IMR-90 (cell line): ENCODE results near the gene MDM4. TPM values are rescaled to one million over a fixed set of nuclear protein-coding genes. Genes with fewer than 3 reads are reported as not detected.

Experiments
- ATAC-seq: fragments of 200-7000 bp; cut with Tn5 transposase; 2 replicates; pipeline ENCODE4 v1.9.1; 2020; ENCODE audit warnings: low read depth, mild to moderate bottlenecking, moderate library complexity
- BruUV-seq: library from RNA; stranded (reverse); fragments of 400-500 nt; replicated peaks from 2 replicates; lab custom pipeline; 2021; lab: Mats Ljungman, UMichigan
- CTCF ChIA-PET: fragments of 300-600 bp; formaldehyde crosslinking; extraction: SDS; loops from one replicate; lab custom pipeline; 2021; ENCODE audit warnings: antibody characterized with exemption; lab: Yijun Ruan, JAX
- POLR2A ChIA-PET: fragments of 300-600 bp; sonication (Branson Sonifier 250); formaldehyde crosslinking; loops from one replicate; lab custom pipeline; 2022; ENCODE audit warnings: antibody characterized with exemption; ENCODE audit not compliant: unreplicated experiment; lab: Charles Lee
- DNase-seq: peaks from one replicate; pipeline ENCODE4 v3.0.0; 2013
- H2AFZ ChIP-seq: replicated peaks from 2 replicates; pipeline ENCODE3; 2013; ENCODE audit warnings: low read length, mild to moderate bottlenecking; ENCODE audit not compliant: poor library complexity
- H2AK5ac ChIP-seq: 2 replicates; pipeline ENCODE4 v1.6.1; 2013; ENCODE audit warnings: low read depth, low read length, inconsistent platforms
- H2AK9ac ChIP-seq: replicated peaks from 2 replicates; pipeline ENCODE3; 2013; ENCODE audit warnings: mild to moderate bottlenecking, low read depth, low read length, moderate library complexity; ENCODE audit not compliant: poor library complexity
- H2BK120ac ChIP-seq: 2 replicates; pipeline ENCODE4 v1.6.1; 2013; ENCODE audit warnings: low read depth, low read length, inconsistent platforms
- H2BK15ac ChIP-seq: 3 replicates; pipeline ENCODE4 v1.6.1; 2013; ENCODE audit warnings: low read depth, low read length, inconsistent platforms
- H2BK20ac ChIP-seq: 2 replicates; pipeline ENCODE4 v1.6.1; 2013; ENCODE audit warnings: low read depth, mild to moderate bottlenecking, inconsistent platforms, low read length, moderate library complexity
- H2BK5ac ChIP-seq: 2 replicates; pipeline ENCODE4 v1.6.1; 2013; ENCODE audit warnings: mild to moderate bottlenecking, low read depth, low read length, inconsistent platforms; ENCODE audit not compliant: poor library complexity, severe bottlenecking
- H3K14ac ChIP-seq: replicated peaks from 2 replicates; pipeline ENCODE4 v1.6.1; 2013; ENCODE audit warnings: low read depth, low read length, inconsistent platforms
- H3K18ac ChIP-seq: 2 replicates; pipeline ENCODE4 v1.6.1; 2013; ENCODE audit warnings: low read depth, low read length, control low read depth
- H3K23ac ChIP-seq: 2 replicates; pipeline ENCODE4 v1.6.1; 2013; ENCODE audit warnings: low read depth, low read length, inconsistent platforms
- H3K27ac ChIP-seq: 2 replicates; pipeline ENCODE4 v1.5.1; 2013; ENCODE audit warnings: mild to moderate bottlenecking, control low read depth, low read length; ENCODE audit not compliant: insufficient read depth
- H3K27me3 ChIP-seq: 2 replicates; pipeline ENCODE4 v1.6.1; 2013; ENCODE audit warnings: low read length; ENCODE audit not compliant: control insufficient read depth, insufficient read depth
- H3K36me3 ChIP-seq: 2 replicates; pipeline ENCODE4 v1.6.1; 2013; ENCODE audit warnings: low read length, mixed read lengths; ENCODE audit not compliant: control insufficient read depth, insufficient read depth
- H3K4ac ChIP-seq: 2 replicates; pipeline ENCODE4 v1.6.1; 2013; ENCODE audit warnings: low read depth, low read length, inconsistent platforms
- H3K4me1 ChIP-seq: 2 replicates; pipeline ENCODE4 v1.6.1; 2013; ENCODE audit warnings: low read length, mixed read lengths; ENCODE audit not compliant: control insufficient read depth, insufficient read depth
- H3K4me2 ChIP-seq: 2 replicates; pipeline ENCODE4 v1.6.1; 2013; ENCODE audit warnings: low read depth, mild to moderate bottlenecking, control low read depth, low read length, moderate library complexity
- H3K4me3 ChIP-seq: 2 replicates; pipeline ENCODE4 v1.5.1; 2013; ENCODE audit warnings: low read depth, mild to moderate bottlenecking, control low read depth, low read length, moderate library complexity; ENCODE audit not compliant: insufficient read depth
- H3K56ac ChIP-seq: 2 replicates; pipeline ENCODE4 v1.6.1; 2013; ENCODE audit warnings: low read length, inconsistent platforms; ENCODE audit not compliant: insufficient read depth; ENCODE audit errors: extremely low read depth
- H3K79me1 ChIP-seq, 2 experiments: 2 replicates each; pipeline ENCODE4 v1.6.1; 2013; ENCODE audit warnings: low read length in 2 of 2, inconsistent platforms in 1 of 2, low read depth in 1 of 2
- H3K9ac ChIP-seq: 2 replicates; pipeline ENCODE4 v1.6.1; 2013; ENCODE audit warnings: low read depth, low read length, control low read depth
- H3K9me1 ChIP-seq: 2 replicates; pipeline ENCODE4 v1.6.1; 2013; ENCODE audit warnings: low read length, inconsistent platforms; ENCODE audit not compliant: insufficient read depth
- H3K9me3 ChIP-seq: 2 replicates; pipeline ENCODE4 v1.6.1; 2013; ENCODE audit warnings: low read length; ENCODE audit not compliant: control insufficient read depth, insufficient read depth
- H4K20me1 ChIP-seq: 2 replicates; pipeline ENCODE4 v1.6.1; 2013; ENCODE audit warnings: low read length, inconsistent platforms; ENCODE audit not compliant: insufficient read depth
- H4K5ac ChIP-seq: 2 replicates; pipeline ENCODE4 v1.6.1; 2013; ENCODE audit warnings: mild to moderate bottlenecking, low read depth, low read length, control low read depth
- H4K8ac ChIP-seq, 2 experiments: 2 replicates each; pipeline ENCODE4 v1.6.1; 2013; ENCODE audit warnings: low read depth in 2 of 2, low read length in 2 of 2, control low read depth in 1 of 2, inconsistent platforms in 1 of 2
- H4K91ac ChIP-seq: 2 replicates; pipeline ENCODE4 v1.6.1; 2013; ENCODE audit warnings: low read depth, low read length, inconsistent platforms; ENCODE audit not compliant: insufficient read depth
- BHLHE40 ChIP-seq: fragments of 150-350 bp; IDR thresholded peaks from 2 replicates; pipeline ENCODE4 v1.6.1; 2016; ENCODE audit warnings: mild to moderate bottlenecking, low read depth, low read length
- CEBPB ChIP-seq: IDR thresholded peaks from 2 replicates; pipeline ENCODE4 v1.6.1; 2012; ENCODE audit warnings: low read depth, low read length, improper control_type of control experiment
- CHD1 ChIP-seq: IDR thresholded peaks from 2 replicates; pipeline ENCODE4 v1.6.1; 2012; ENCODE audit warnings: low read depth, low read length, improper control_type of control experiment
- CTCF ChIP-seq: conservative IDR thresholded peaks from 2 replicates; pipeline ENCODE4 v1.5.1; 2012; ENCODE audit warnings: mild to moderate bottlenecking, low read depth, low read length, improper control_type of control experiment
- ELK1 ChIP-seq: fragments of 150-350 bp; IDR thresholded peaks from 2 replicates; pipeline ENCODE4 v1.6.1; 2016; ENCODE audit warnings: low read depth, mild to moderate bottlenecking, low read length, moderate library complexity, borderline replicate concordance
- FOS ChIP-seq: fragments of 150-350 bp; IDR thresholded peaks from 2 replicates; pipeline ENCODE4 v1.6.1; 2016; ENCODE audit warnings: low read depth, low read length
- MAZ ChIP-seq: IDR thresholded peaks from 2 replicates; pipeline ENCODE4 v1.6.1; 2012; ENCODE audit warnings: low read depth, mild to moderate bottlenecking, low read length, improper control_type of control experiment, moderate library complexity, borderline replicate concordance
- MXI1 ChIP-seq: IDR thresholded peaks from 2 replicates; pipeline ENCODE4 v1.6.1; 2012; ENCODE audit warnings: low read depth, mild to moderate bottlenecking, low read length, moderate library complexity, borderline replicate concordance
- NFE2L2 ChIP-seq: fragments of 150-350 bp; IDR thresholded peaks from 2 replicates; pipeline ENCODE4 v1.6.1; 2016; ENCODE audit warnings: low read depth, mild to moderate bottlenecking, low read length
- POLR2A ChIP-seq: IDR thresholded peaks from 2 replicates; pipeline ENCODE4 v1.6.1; 2012; ENCODE audit warnings: mild to moderate bottlenecking, low read depth, low read length
- RAD21 ChIP-seq: IDR thresholded peaks from 2 replicates; pipeline ENCODE4 v1.6.1; 2012; ENCODE audit warnings: low read length, improper control_type of control experiment
- RCOR1 ChIP-seq: IDR thresholded peaks from 2 replicates; pipeline ENCODE4 v1.6.1; 2012; ENCODE audit warnings: mild to moderate bottlenecking, low read length, improper control_type of control experiment; ENCODE audit not compliant: insufficient replicate concordance
- RFX5 ChIP-seq: IDR thresholded peaks from 2 replicates; pipeline ENCODE4 v1.8.0; 2012; ENCODE audit warnings: low read depth, mild to moderate bottlenecking, low read length, moderate library complexity
- SMC3 ChIP-seq: fragments of 150-350 bp; IDR thresholded peaks from 2 replicates; pipeline ENCODE4 v1.6.1; 2016; ENCODE audit warnings: low read depth, mild to moderate bottlenecking, antibody characterized with exemption, low read length, moderate library complexity
- USF2 ChIP-seq: fragments of 150-350 bp; IDR thresholded peaks from 2 replicates; pipeline ENCODE4 v1.6.1; 2017; ENCODE audit warnings: mild to moderate bottlenecking, antibody characterized with exemption, low read length, low read depth
- WGBS, 2 experiments: methylation state at CpG; one replicate each; pipeline versions ENCODE4 v1.1.5 to v1.1.7; 2013; ENCODE audit warnings: missing lambda C conversion rate in 2 of 2; ENCODE audit not compliant: insufficient read length in 1 of 2; ENCODE audit errors: extremely low coverage in 2 of 2; 5-methylcytosine and 5-hydroxymethylcytosine counted together
- dilution Hi-C: fragments of 300-500 bp; cut with HindIII; formaldehyde crosslinking; loops from one replicate; pipeline ENCODE4 v1.14.3; 2018; ENCODE audit warnings: low sequenced_read_pairs; ENCODE audit not compliant: unreplicated experiment
- in situ Hi-C: fragments of 300-500 bp; cut with MboI; formaldehyde crosslinking; loops from 3 replicates; pipeline ENCODE4 v1.14.3; 2019; ENCODE audit warnings: low sequenced_read_pairs, inconsistent platforms, mixed read lengths
- intact Hi-C: fragments of 100-400 bp; cut with micrococcal nuclease; formaldehyde crosslinking; loops from 2 replicates; pipeline ENCODE4 v1.10.0; 2022
- polyA plus RNA-seq, 3 experiments: library from polyadenylated mRNA; depleted of rRNA; stranded (reverse); fragments of >200 nt; gene quantifications; 2 replicates each; pipeline ENCODE4 v1.2.3, GENCODE V29; 2012; ENCODE audit warnings: low replicate concordance in 1 of 3
- total RNA-seq: library from RNA; depleted of rRNA; stranded (reverse); fragments of >200 nt; gene quantifications from 2 replicates; pipeline ENCODE4 v1.2.3, GENCODE V29; 2012

MDM4 gene
- total and polyA plus RNA-seq, 2 of the 4 experiments (the other 2 are of a cell fraction): 7.4 to 20.1 TPM

GRCh38 chr1:204514828-204515227, 1.4 kb upstream of the MDM4 start:
- Histone ChIP-seq H3K36me3 (peaks cover 8% of the 10 kb centered on the region), H2AK5ac (no peak overlapping the region), H2AK9ac (no peak overlapping the region), H3K4me3 (no peak overlapping the region), H3K9me1 (peaks cover 3% of the 10 kb centered on the region; the same call in 1 of the 2 replicates), H3K4me2 (no peak overlapping the region), H3K9ac (no peak overlapping the region), H4K8ac (no peak overlapping the region; a peak in 1 of 4 replicates), H3K27me3 (no peaks in the 10 kb centered on the region), H4K5ac (no peak overlapping the region), H4K91ac (no peak overlapping the region), H2AFZ (no peak overlapping the region), H3K18ac (no peak overlapping the region), H3K9me3 (no peaks in the 10 kb centered on the region), H2BK5ac (no peak overlapping the region), H2BK20ac (no peak overlapping the region), H3K27ac (no peak overlapping the region), H3K4me1 (peaks cover 2% of the 10 kb centered on the region; the same call in 1 of the 2 replicates), H3K4ac (no peak overlapping the region), H3K14ac (no peak overlapping the region), H2BK120ac (no peak overlapping the region), H3K56ac (no peak overlapping the region), H4K20me1 (peaks cover 16% of the 10 kb centered on the region), H3K79me1 (peaks cover 26 to 36% of the 10 kb centered on the region in 2 experiments), H3K23ac (no peak overlapping the region), H2BK15ac (no peak overlapping the region)
- dilution Hi-C loops (no loop called here), intact Hi-C loops (no loop called here), in situ Hi-C loops (no loop called here)
- no CpG with 5 or more reads among the region's 2 CpGs for WGBS, 2 experiments
- ChIA-PET CTCF (interaction anchor here (0.6 to 2.4 kb wide), 3 partner anchors 12 to 292 kb away, joined by 3 to 7 read pairs (median 4); no protein-coding TSS in a partner anchor), POLR2A (no interaction called here)
- TF ChIP-seq RAD21 (no peak), MAZ (no peak), CEBPB (no peak), CHD1 (no peak), RFX5 (no peak), BHLHE40 (no peak), RCOR1 (no peak), SMC3 (no peak), CTCF (no peak), MXI1 (no peak), POLR2A (no peak), ELK1 (no peak), FOS (no peak), USF2 (no peak), NFE2L2 (no peak)
- ATAC-seq (no peak), DNase-seq (no peak)
- BruUV-seq: no TSS peak
